Vagina (tissue), 2 donors: ENCODE data around the gene NALF2. TPM values are rescaled to one million over a fixed set of nuclear protein-coding genes. Genes with fewer than 3 reads are reported as not detected.
A peak's percentile ranks its signal among the peaks of the same experiment; 100 is the strongest.

Experiments
- DNase-seq, 2 donors: peaks; one replicate each; pipeline ENCODE4 v3.0.0-alpha.2; 2017; ENCODE audit errors: extremely low spot score in 2 of 2
- H3K27ac ChIP-seq: fragments of 200-600 bp; sonication (generic); one replicate; pipeline ENCODE4 v1.5.1; 2019
- H3K27me3 ChIP-seq: fragments of 200-600 bp; sonication (generic); one replicate; pipeline ENCODE4 v1.5.1; 2019
- H3K36me3 ChIP-seq, 2 donors: fragments of 200-600 bp; sonication (generic); one replicate each; pipeline ENCODE4 v1.5.1; 2017 to 2019
- H3K4me1 ChIP-seq: fragments of 200-600 bp; sonication (generic); one replicate; pipeline ENCODE4 v1.5.1; 2019
- H3K4me3 ChIP-seq, 2 donors: fragments of 200-600 bp; sonication (generic); 1 replicate in 1 of 2; 2 replicates in 1 of 2; pipeline ENCODE4 v1.5.1; 2016 to 2019
- H3K9me3 ChIP-seq: fragments of 200-600 bp; sonication (generic); one replicate; pipeline ENCODE4 v1.5.1; 2019
- CTCF ChIP-seq, 3 experiments: fragments of 450-650 bp in 2 of 3; fragments of 200-600 bp in 1 of 3; sonication (generic) in 1 of 3; IDR thresholded peaks; one replicate each; pipeline ENCODE4 v1.5.1; 2017 to 2019; ENCODE audit warnings: antibody characterized with exemption in 3 of 3, mild to moderate bottlenecking in 2 of 3, moderate library complexity in 2 of 3
- POLR2A ChIP-seq, 2 donors: fragments of 450-650 bp; IDR thresholded peaks; one replicate each; pipeline ENCODE4 v1.6.1; 2017; ENCODE audit warnings: antibody characterized with exemption in 2 of 2, mild to moderate bottlenecking in 2 of 2, moderate library complexity in 2 of 2
- POLR2AphosphoS5 ChIP-seq, 2 donors: sonication (generic); formaldehyde crosslinking; IDR thresholded peaks; one replicate each; pipeline ENCODE4 v1.9.0; 2017; ENCODE audit warnings: antibody characterized with exemption in 2 of 2, mild to moderate bottlenecking in 2 of 2, low read depth in 1 of 2; ENCODE audit not compliant: insufficient read depth in 1 of 2
- intact Hi-C: fragments of 100-400 bp; cut with DNase I; formaldehyde crosslinking; loops from one replicate; pipeline ENCODE4 v1.15.1; 2023
- total RNA-seq: library from RNA; depleted of rRNA; stranded (reverse); fragments of >200 nt; gene quantifications from one replicate; pipeline ENCODE4 v1.2.3, GENCODE V29; 2016

The NALF2 gene
- 0.49 TPM for total RNA-seq

DNA sequence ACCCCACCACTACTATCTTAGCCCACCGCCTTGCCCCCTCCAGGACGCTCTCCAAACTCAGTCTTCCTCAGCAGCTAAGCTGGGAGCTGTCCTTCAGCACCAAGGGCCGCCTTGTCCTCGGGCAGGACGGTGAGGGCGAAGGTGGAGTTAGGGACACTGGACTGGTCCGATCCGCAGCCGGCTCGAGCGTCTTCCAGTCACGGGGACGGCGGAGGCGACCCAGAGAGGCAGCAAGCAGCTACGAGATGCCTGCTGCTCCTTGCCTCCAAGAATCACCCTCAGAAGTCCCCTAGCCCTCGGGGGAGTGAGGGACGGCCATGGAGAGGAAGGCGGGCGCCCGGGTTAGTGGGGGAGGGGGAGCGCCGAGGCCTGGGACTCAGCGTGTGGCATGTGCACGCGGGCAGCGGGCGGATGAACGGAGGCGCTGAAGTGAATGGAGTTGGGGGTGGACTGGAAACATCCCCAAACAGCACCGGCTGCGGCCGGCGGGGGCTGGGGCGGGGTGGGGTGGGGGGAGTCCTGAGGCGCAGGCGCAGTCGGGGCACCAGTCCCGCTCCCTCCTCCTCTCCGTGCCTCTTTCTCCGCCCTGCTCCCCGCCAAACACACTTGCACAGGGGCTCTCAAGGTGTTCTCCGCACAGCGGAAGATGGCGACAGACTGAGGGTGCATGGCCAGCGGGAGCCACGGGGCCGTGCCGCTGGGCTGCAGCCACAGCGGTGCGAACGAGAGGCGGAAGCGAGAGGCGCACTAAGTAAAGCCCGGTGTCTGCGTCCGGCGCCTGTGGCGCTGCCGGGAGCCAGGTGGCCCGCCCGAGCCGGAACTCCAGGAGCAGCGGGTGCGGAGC lies at the start of gene NALF2:
Gene NALF2 (plus strand): TSS at position 545 of the 844 bp plus-strand sequence. CDS start 957 bp downstream, outside the sequence.
- no peaks in the 10 kb centered on the region for H3K36me3 ChIP-seq
- peak in 1 of 2 donors; percentile 67 for DNase-seq
- H3K27ac ChIP-seq: no peak within 1 kb of the TSS
- no peaks in the 10 kb centered on the region for H3K9me3 ChIP-seq
- intact Hi-C loops: no loop called here
- TF ChIP-seq POLR2A (IDR thresholded peaks at IDR 0.05) (no peak), CTCF (IDR thresholded peaks at IDR 0.05) (no peak), POLR2AphosphoS5 (IDR thresholded peaks at IDR 0.05; ENCODE audit: insufficient read depth in 1 of 2, low read depth in 1 of 2) (no peak)
- peak within 1 kb of the TSS; percentile 43 to 46 for H3K4me3 ChIP-seq
- H3K27me3 ChIP-seq: no peaks in the 10 kb centered on the region
- peaks cover 6% of the 10 kb centered on the region for H3K4me1 ChIP-seq

DNA sequence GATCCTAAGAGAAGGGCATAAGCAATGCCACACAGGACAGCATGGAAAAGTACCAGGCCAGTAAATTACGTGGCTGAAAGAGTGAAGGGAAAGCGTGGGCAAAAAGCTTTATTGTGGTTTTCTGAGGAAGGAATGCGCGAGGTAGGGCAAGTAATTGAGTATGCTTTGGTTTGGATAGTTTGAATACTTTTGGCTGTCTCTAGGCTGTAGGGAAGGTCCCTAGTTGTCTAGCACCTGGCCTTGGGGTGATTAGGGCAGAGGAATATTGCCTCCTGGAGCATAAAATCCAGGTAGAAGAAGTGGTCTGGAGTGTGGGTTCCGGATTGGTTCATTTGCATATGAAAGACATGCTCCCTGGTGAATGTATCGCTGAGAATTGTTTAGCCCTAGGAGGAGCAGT lies 46.4 kb upstream of the NALF2 start:
- intact Hi-C loops: no loop called here
- no peaks in the 10 kb centered on the region for H3K9me3 ChIP-seq
- H3K4me3 ChIP-seq: no peak overlapping the region
- no peaks in the 10 kb centered on the region for H3K27me3 ChIP-seq
- no peak overlapping the region for H3K27ac ChIP-seq
- no peaks in the 10 kb centered on the region for H3K36me3 ChIP-seq
- DNase-seq: no peak
- no peak for TF ChIP-seq POLR2AphosphoS5 (IDR thresholded peaks at IDR 0.05; ENCODE audit: insufficient read depth in 1 of 2, low read depth in 1 of 2)
- no peak for TF ChIP-seq POLR2A (IDR thresholded peaks at IDR 0.05)
- no peak for TF ChIP-seq CTCF (IDR thresholded peaks at IDR 0.05)
- no peaks in the 10 kb centered on the region for H3K4me1 ChIP-seq

DNA sequence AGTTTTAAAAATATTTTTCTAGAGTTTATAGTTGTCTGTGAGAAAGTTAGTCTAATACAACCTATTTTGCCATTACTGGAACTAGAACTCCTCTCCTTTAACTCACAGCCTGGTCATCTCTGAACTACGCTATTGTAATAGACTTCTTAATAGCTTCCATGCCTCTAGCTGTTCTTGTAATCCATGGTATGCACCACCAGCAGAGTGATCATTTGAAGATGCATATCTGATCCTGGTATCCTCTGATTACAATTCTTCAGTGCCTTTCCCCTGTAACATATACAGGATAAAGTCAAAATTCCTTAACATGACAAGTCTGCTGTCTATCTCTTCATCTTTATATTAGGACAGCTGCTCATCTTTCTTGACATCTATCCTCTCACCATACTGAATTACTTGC lies 37.6 kb upstream of the NALF2 start:
- TF ChIP-seq POLR2AphosphoS5 (IDR thresholded peaks at IDR 0.05; ENCODE audit: insufficient read depth in 1 of 2, low read depth in 1 of 2) (no peak), POLR2A (IDR thresholded peaks at IDR 0.05) (no peak), CTCF (IDR thresholded peaks at IDR 0.05) (no peak)
- no peaks in the 10 kb centered on the region for H3K9me3 ChIP-seq
- no peak overlapping the region for H3K27ac ChIP-seq
- intact Hi-C loops: no loop called here
- no peaks in the 10 kb centered on the region for H3K27me3 ChIP-seq
- no peak for DNase-seq
- no peak overlapping the region for H3K4me3 ChIP-seq
- H3K36me3 ChIP-seq: no peaks in the 10 kb centered on the region
- H3K4me1 ChIP-seq: no peaks in the 10 kb centered on the region

GRCh38 chrX:69469975-69470374 lies 34.2 kb upstream of the NALF2 start:
- H3K27me3 ChIP-seq: no peaks in the 10 kb centered on the region
- H3K4me3 ChIP-seq: no peak overlapping the region
- H3K4me1 ChIP-seq: no peaks in the 10 kb centered on the region
- H3K27ac ChIP-seq: no peak overlapping the region
- no peak for TF ChIP-seq POLR2A (IDR thresholded peaks at IDR 0.05)
- no peak for TF ChIP-seq CTCF (IDR thresholded peaks at IDR 0.05)
- no peak for TF ChIP-seq POLR2AphosphoS5 (IDR thresholded peaks at IDR 0.05; ENCODE audit: insufficient read depth in 1 of 2, low read depth in 1 of 2)
- no peaks in the 10 kb centered on the region for H3K9me3 ChIP-seq
- no peak for DNase-seq
- no peaks in the 10 kb centered on the region for H3K36me3 ChIP-seq
- intact Hi-C loops: no loop called here

GRCh38 chrX:69489625-69490024 lies 14.5 kb upstream of the NALF2 start:
- no peaks in the 10 kb centered on the region for H3K27me3 ChIP-seq
- no peak overlapping the region for H3K27ac ChIP-seq
- H3K4me1 ChIP-seq: no peaks in the 10 kb centered on the region
- H3K4me3 ChIP-seq: no peak overlapping the region
- DNase-seq: no peak
- no peaks in the 10 kb centered on the region for H3K36me3 ChIP-seq
- no peaks in the 10 kb centered on the region for H3K9me3 ChIP-seq
- no peak for TF ChIP-seq POLR2A (IDR thresholded peaks at IDR 0.05)
- TF ChIP-seq CTCF (IDR thresholded peaks at IDR 0.05): no peak
- no peak for TF ChIP-seq POLR2AphosphoS5 (IDR thresholded peaks at IDR 0.05; ENCODE audit: insufficient read depth in 1 of 2, low read depth in 1 of 2)
- intact Hi-C loops: no loop called here
